ENCODE results near the gene SLC2A6.

The SLC2A6 gene

GRCh38 chr9:133515615-133516255 is 36.8 kb upstream of the SLC2A6 start:
- DNase-seq = no peak

GRCh38 chr9:133515240-133515610 is 36.3 kb upstream of the SLC2A6 start:
- DNase-seq = no peak

- no peak for DNase-seq
Observed at GRCh38 chr9:133514460-133515239, 35.8 kb upstream of the SLC2A6 start.

- DNase-seq = no peak
Observed at GRCh38 chr9:133513214-133514100, 34.6 kb upstream of the SLC2A6 start.

GRCh38 chr9:133512253-133513213 is 33.6 kb upstream of the SLC2A6 start:
- no peak for DNase-seq

- DNase-seq = no peak
Observed at GRCh38 chr9:133511607-133512006, 32.7 kb upstream of the SLC2A6 start.

- DNase-seq = no peak
Observed at GRCh38 chr9:133510926-133511505, 32.1 kb upstream of the SLC2A6 start.

- no peak for DNase-seq
Observed at GRCh38 chr9:133509179-133510083, 30.5 kb upstream of the SLC2A6 start.

GRCh38 chr9:133508046-133508445 is 29.1 kb upstream of the SLC2A6 start:
- no peak for DNase-seq

- no peak for DNase-seq
Observed at GRCh38 chr9:133507246-133507965, 28.5 kb upstream of the SLC2A6 start.

- DNase-seq = no peak
Observed at GRCh38 chr9:133506653-133507038, 27.7 kb upstream of the SLC2A6 start.

- DNase-seq = no peak
Observed at GRCh38 chr9:133505901-133506652, 27.2 kb upstream of the SLC2A6 start.

GRCh38 chr9:133505186-133505830 is 26.4 kb upstream of the SLC2A6 start:
- no peak for DNase-seq

- DNase-seq = no peak
Observed at GRCh38 chr9:133502112-133502511, 23.2 kb upstream of the SLC2A6 start.

- no peak for DNase-seq
Observed at GRCh38 chr9:133499892-133500270, 21.0 kb upstream of the SLC2A6 start.

- no peak for DNase-seq
Observed at GRCh38 chr9:133499132-133499891, 20.4 kb upstream of the SLC2A6 start.

GRCh38 chr9:133496861-133497842 is 18.3 kb upstream of the SLC2A6 start:
- DNase-seq = no peak

Data from CD4-positive, alpha-beta T cell treated with Interleukin-15 for 1 hour (primary cell).